ENCODE data around the gene MACROH2A1. TPM values are rescaled to one million over a fixed set of nuclear protein-coding genes. Genes with fewer than 3 reads are reported as not detected.

Gene MACROH2A1
- total and polyA plus RNA-seq, 2 of the 4 experiments (the other 2 are of a cell fraction) = 122 to 126 TPM

DNA sequence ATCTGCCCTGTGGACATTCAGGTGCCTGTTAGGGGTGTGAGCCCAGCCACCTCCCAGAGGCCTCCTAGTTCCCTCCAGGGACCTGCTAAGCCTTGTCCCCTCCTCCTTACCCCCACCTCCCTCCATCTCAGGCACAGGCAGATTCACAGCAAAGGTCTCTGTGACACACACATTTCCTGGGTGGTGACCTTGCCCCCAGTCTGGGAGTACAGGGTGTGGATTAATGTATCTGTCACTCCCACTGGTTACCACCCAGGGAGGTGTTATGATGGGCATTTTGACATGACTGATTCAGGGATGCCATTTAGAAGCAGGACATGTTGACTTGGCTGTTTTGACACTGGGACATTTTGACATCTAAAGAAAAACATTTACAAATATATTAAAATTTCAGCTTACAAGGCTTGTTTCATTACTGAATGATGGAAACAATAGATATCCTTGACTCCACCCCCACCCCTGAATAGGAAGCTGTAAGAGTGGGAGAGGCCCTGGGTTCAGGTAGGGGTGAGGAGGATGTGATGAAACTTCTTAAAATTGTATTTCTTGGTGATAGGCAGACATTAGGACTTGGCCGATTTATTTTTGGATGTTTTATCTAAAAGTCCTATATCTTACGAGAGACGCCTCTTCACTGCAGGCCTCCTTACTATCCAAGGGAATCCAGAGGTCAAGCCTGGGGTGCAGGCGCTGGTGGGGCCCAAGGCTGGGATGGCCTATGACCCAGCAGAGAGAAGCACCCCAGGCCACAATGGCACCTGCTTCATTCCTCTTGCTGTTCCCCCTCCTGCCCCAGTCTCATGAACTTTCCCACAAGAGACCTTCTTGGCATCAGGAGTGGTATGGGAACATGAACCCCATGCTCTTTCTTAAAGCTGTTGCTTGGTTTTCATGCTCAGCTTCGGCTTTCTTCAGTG, 101.9 kb downstream of the MACROH2A1 start (continued):
- no peak for TF ChIP-seq FOS (IDR thresholded peaks at IDR 0.05; ENCODE audit: low read depth, low read length)
- no peak for TF ChIP-seq RAD21 (IDR thresholded peaks at IDR 0.05; ENCODE audit: low read length)

DNA sequence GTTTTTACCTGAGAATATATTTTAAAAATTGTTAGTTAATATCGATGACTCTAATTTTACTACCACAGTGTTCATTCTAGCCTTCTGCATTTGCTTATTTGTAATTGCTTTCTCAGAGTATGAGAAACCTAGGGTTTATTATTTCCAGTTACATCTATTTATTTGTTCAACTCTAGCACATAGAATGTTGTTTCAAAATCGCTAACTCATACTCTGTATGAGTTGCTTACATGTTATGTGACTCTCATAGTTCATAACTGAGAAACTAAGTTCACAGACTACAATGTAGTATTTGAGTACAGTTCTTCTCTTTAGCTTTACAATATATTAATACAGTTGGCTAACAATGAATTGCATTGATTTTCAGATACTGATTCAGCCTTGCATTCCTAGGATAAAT, 103.2 kb downstream of the MACROH2A1 start:
- no peaks in the 10 kb centered on the region for H3K27me3 ChIP-seq (ENCODE audit: control insufficient read depth, insufficient read depth, low read length)
- ATAC-seq (ENCODE audit: low read depth) (peak; percentile 97), DNase-seq (peak; percentile 77)
- dilution Hi-C loops (cut with HindIII; ENCODE audit: low sequenced_read_pairs, unreplicated experiment) (no loop called here), intact Hi-C loops (cut with micrococcal nuclease) (no loop called here), in situ Hi-C loops (cut with MboI; ENCODE audit: low sequenced_read_pairs) (no loop called here)
- H3K4me3 ChIP-seq (ENCODE audit: insufficient read depth, low read depth, low read length) = no peak overlapping the region
- no TSS peak for BruUV-seq (replicated peaks)
- H3K9me1 ChIP-seq (ENCODE audit: insufficient read depth, low read length) = 0 out of 2 replicates have a peak, but pooled peaks cover 3% of the 10 kb centered on the region
- H4K91ac ChIP-seq (ENCODE audit: insufficient read depth, low read depth, low read length) = no peak overlapping the region
- CTCF ChIA-PET = no interaction called here
- H3K18ac ChIP-seq (ENCODE audit: low read depth, low read length) = peak overlapping the region; percentile 51; the same call in 1 of the 2 replicates
- H3K27ac ChIP-seq (ENCODE audit: insufficient read depth, low read length) = no peak overlapping the region
- H2AK5ac ChIP-seq (ENCODE audit: low read depth, low read length) = no peak overlapping the region
- H2BK20ac ChIP-seq (ENCODE audit: low read depth, low read length) = peak overlapping the region; percentile 82
- no peak overlapping the region for H3K56ac ChIP-seq (ENCODE audit: extremely low read depth, insufficient read depth, low read length)
- TF ChIP-seq NFE2L2 (IDR thresholded peaks at IDR 0.05; ENCODE audit: low read depth, low read length) = peak; percentile 67
- TF ChIP-seq MAFK (IDR thresholded peaks at IDR 0.05; ENCODE audit: low read depth, low read length) = no peak
- 0 out of 2 replicates have a peak, but pooled peaks have one; percentile 4 for TF ChIP-seq FOS (IDR thresholded peaks at IDR 0.05; ENCODE audit: low read depth, low read length)
- peak; percentile 26; the same call in 1 of the 2 replicates for TF ChIP-seq CEBPB (IDR thresholded peaks at IDR 0.05; ENCODE audit: low read depth, low read length)
- TF ChIP-seq RFX5 (IDR thresholded peaks at IDR 0.05; ENCODE audit: low read depth, low read length) = no peak
- H3K4me2 ChIP-seq (ENCODE audit: low read depth, low read length) = no peak overlapping the region; the same call in 1 of the 2 replicates
- H3K36me3 ChIP-seq (ENCODE audit: control insufficient read depth, insufficient read depth, low read length) = no peaks in the 10 kb centered on the region
- H4K20me1 ChIP-seq (ENCODE audit: insufficient read depth, low read length) = no peaks in the 10 kb centered on the region
- no peak overlapping the region for H3K4ac ChIP-seq (ENCODE audit: low read depth, low read length)
- H4K5ac ChIP-seq (ENCODE audit: low read depth, low read length) = no peak overlapping the region; the same call in 1 of the 2 replicates
- POLR2A ChIA-PET (ENCODE audit: unreplicated experiment) = no interaction called here
- peak overlapping the region; percentile 72; the same call in 1 of the 2 replicates for H2BK120ac ChIP-seq (ENCODE audit: low read depth, low read length)
- no peak overlapping the region for H3K9ac ChIP-seq (ENCODE audit: low read depth, low read length)
- H3K79me1 ChIP-seq (ENCODE audit: low read depth in 1 of 2, low read length in 2 of 2) = no peaks in the 10 kb centered on the region
- 0 out of 3 replicates have a peak overlapping the region, but pooled peaks have one; percentile 80 for H2BK15ac ChIP-seq (ENCODE audit: low read depth, low read length)
- peak overlapping the region; percentile 73 for H2BK5ac ChIP-seq (ENCODE audit: low read depth, low read length, poor library complexity, severe bottlenecking)
- no peak overlapping the region; a peak in 1 of 4 replicates for H4K8ac ChIP-seq (ENCODE audit: low read depth in 2 of 2, low read length in 2 of 2)
- WGBS, 2 experiments (ENCODE audit: extremely low coverage in 2 of 2, insufficient read length in 1 of 2) = no CpG with 5 or more reads among the region's 2 CpGs
- H2AFZ ChIP-seq (replicated peaks; ENCODE audit: low read length, poor library complexity) = no peak overlapping the region
- H3K14ac ChIP-seq (replicated peaks; ENCODE audit: low read depth, low read length) = no peak overlapping the region
- H3K4me1 ChIP-seq (ENCODE audit: control insufficient read depth, insufficient read depth, low read length) = peaks cover 4% of the 10 kb centered on the region
- no peak overlapping the region for H3K23ac ChIP-seq (ENCODE audit: low read depth, low read length)
- H2AK9ac ChIP-seq (replicated peaks; ENCODE audit: low read depth, low read length, poor library complexity) = no peak overlapping the region
- no peaks in the 10 kb centered on the region for H3K9me3 ChIP-seq (ENCODE audit: control insufficient read depth, insufficient read depth, low read length)

Measured in IMR-90 (cell line).